GM12878 (cell line): Measurements from ENCODE around the gene PATJ. TPM values are rescaled to one million over a fixed set of nuclear protein-coding genes. Genes with fewer than 3 reads are reported as not detected.

ENCODE experiments used
- ATAC-seq: fragments of 200-7000 bp; cut with Tn5 transposase; 3 replicates; pipeline ENCODE4 v1.9.1; 2020; ENCODE audit warnings: mild to moderate bottlenecking, moderate library complexity
- BruUV-seq: library from RNA; stranded (reverse); fragments of 400-500 nt; replicated peaks from 2 replicates; lab custom pipeline; 2021; lab: Mats Ljungman, UMichigan
- CTCF ChIA-PET: fragments of 300-600 bp; sonication (Branson Sonifier 250); formaldehyde crosslinking; extraction: SDS; loops from one replicate; lab custom pipeline; 2021; ENCODE audit warnings: inconsistent platforms; lab: Yijun Ruan, JAX
- POLR2A ChIA-PET: fragments of 350-600 bp; formaldehyde crosslinking; extraction: SDS; loops from one replicate; lab custom pipeline; 2021; ENCODE audit warnings: inconsistent platforms; lab: Charles Lee
- RAD21 ChIA-PET: fragments of 300-600 bp; sonication (Branson Sonifier 250); formaldehyde crosslinking; loops from one replicate; lab custom pipeline; 2023; ENCODE audit warnings: antibody characterized with exemption; ENCODE audit not compliant: unreplicated experiment; lab: Charles Lee
- SMC1A ChIA-PET: fragments of 300-600 bp; sonication (Branson Sonifier 250); formaldehyde crosslinking; loops from one replicate; lab custom pipeline; 2023; ENCODE audit not compliant: unreplicated experiment, uncharacterized antibody; lab: Charles Lee
- DNase-seq: peaks from one replicate; pipeline ENCODE4 v3.0.0-alpha.2; 2011; ENCODE audit warnings: low read depth, low spot score
- FAIRE-seq: peaks from 3 replicates; lab custom pipeline; 2011; peaks lifted over from hg19 to GRCh38; lab: Jason Lieb, UNC
- H2AFZ ChIP-seq: 2 replicates; pipeline ENCODE4 v1.6.0; 2011; ENCODE audit warnings: low read depth, low read length, control low read depth; ENCODE audit not compliant: control insufficient read depth
- H3K27ac ChIP-seq: 2 replicates; pipeline ENCODE4 v1.5.1; 2011; ENCODE audit warnings: control low read depth; ENCODE audit not compliant: control insufficient read depth, insufficient read depth
- H3K27me3 ChIP-seq, 2 experiments: replicated peaks in 1 of 2; 2 replicates each; pipeline versions ENCODE4 v1.6.0 to v1.6.1; 2011; ENCODE audit warnings: low read length in 1 of 2; ENCODE audit not compliant: control insufficient read depth in 2 of 2, insufficient read depth in 2 of 2
- H3K36me3 ChIP-seq, 2 experiments: 2 replicates each; pipeline ENCODE4 v1.5.1; 2011; ENCODE audit warnings: low read length in 1 of 2; ENCODE audit not compliant: control insufficient read depth in 2 of 2, insufficient read depth in 2 of 2
- H3K4me1 ChIP-seq: 2 replicates; pipeline ENCODE4 v1.6.1; 2011; ENCODE audit warnings: mild to moderate bottlenecking, low read length, moderate library complexity, mixed read lengths; ENCODE audit not compliant: control insufficient read depth, insufficient read depth
- H3K4me2 ChIP-seq: 2 replicates; pipeline ENCODE4 v1.6.0; 2011; ENCODE audit warnings: control low read depth; ENCODE audit not compliant: control insufficient read depth, insufficient read depth
- H3K4me3 ChIP-seq: fragments of 200-600 bp; sonication (generic); 2 replicates; pipeline ENCODE4 v1.5.1; 2016
- H3K79me2 ChIP-seq: 2 replicates; pipeline ENCODE4 v1.6.0; 2011; ENCODE audit warnings: low read length; ENCODE audit not compliant: control insufficient read depth, insufficient read depth
- H3K9ac ChIP-seq: 2 replicates; pipeline ENCODE4 v1.8.0; 2011; ENCODE audit warnings: low read length, control low read depth, mixed read lengths; ENCODE audit not compliant: control insufficient read depth, insufficient read depth
- H3K9me3 ChIP-seq: replicated peaks from 3 replicates; pipeline ENCODE4 v1.5.1; 2011; ENCODE audit warnings: mild to moderate bottlenecking, low read length; ENCODE audit not compliant: control insufficient read depth, insufficient read depth
- H4K20me1 ChIP-seq: 2 replicates; pipeline ENCODE4 v1.6.0; 2011; ENCODE audit not compliant: control insufficient read depth, insufficient read depth
- BACH1 ChIP-seq: fragments of 450-650 bp; IDR thresholded peaks from 2 replicates; pipeline ENCODE4 v1.6.1; 2017; ENCODE audit warnings: mild to moderate bottlenecking, borderline replicate concordance
- CHD4 ChIP-seq: fragments of 200-600 bp; sonication (generic); IDR thresholded peaks from 2 replicates; pipeline ENCODE4 v1.6.1; 2016; ENCODE audit warnings: mild to moderate bottlenecking
- DPF2 ChIP-seq: fragments of 450-650 bp; IDR thresholded peaks from 2 replicates; pipeline ENCODE4 v1.6.1; 2017; ENCODE audit warnings: mild to moderate bottlenecking
- ESRRA ChIP-seq: IDR thresholded peaks from 2 replicates; pipeline ENCODE4 v1.6.1; 2012; ENCODE audit warnings: mild to moderate bottlenecking, low read length, improper control_type of control experiment
- GATAD2B ChIP-seq: fragments of 450-650 bp; conservative IDR thresholded peaks from 2 replicates; pipeline ENCODE4 v1.6.1; 2017; ENCODE audit warnings: low read depth, mild to moderate bottlenecking, moderate library complexity
- NFYB ChIP-seq: IDR thresholded peaks from 2 replicates; pipeline ENCODE4 v1.6.1; 2011; ENCODE audit warnings: low read depth, mild to moderate bottlenecking, low read length, improper control_type of control experiment, moderate library complexity; ENCODE audit not compliant: insufficient read depth
- PAX5 ChIP-seq: IDR thresholded peaks from 2 replicates; pipeline ENCODE4 v1.6.1; 2011; ENCODE audit warnings: low read depth, low read length, borderline replicate concordance
- POLR2AphosphoS5 ChIP-seq: IDR thresholded peaks from 2 replicates; pipeline ENCODE4 v1.6.1; 2011; ENCODE audit warnings: mild to moderate bottlenecking, low read length, inconsistent platforms
- RCOR1 ChIP-seq: conservative IDR thresholded peaks from 2 replicates; pipeline ENCODE4 v1.6.1; 2012; ENCODE audit warnings: low read depth, low read length, improper control_type of control experiment
- WGBS: methylation state at CpG from one replicate; pipeline ENCODE4 v1.1.6; 2016; ENCODE audit warnings: low lambda C conversion rate; ENCODE audit not compliant: insufficient replicate concordance, insufficient coverage; ENCODE audit errors: missing lambda C conversion rate; 5-methylcytosine and 5-hydroxymethylcytosine counted together
- in situ Hi-C: fragments of 300-500 bp; cut with MboI; formaldehyde crosslinking; loops from 9 replicates; pipeline ENCODE4 v1.14.3; 2018; ENCODE audit warnings: mixed read lengths
- intact Hi-C: fragments of 100-400 bp; cut with micrococcal nuclease; formaldehyde crosslinking; loops from one replicate; pipeline ENCODE4 v1.14.2; 2022; ENCODE audit not compliant: unreplicated experiment
- polyA plus RNA-seq, 11 experiments: library from polyadenylated mRNA; depleted of rRNA in 4 of 11; unstranded in 6 of 11; stranded (reverse) in 5 of 11; fragments of >200 nt; fragmentation: Nextera tagmentation in 4 of 11; fragmentation: Illumina TruSeq in 1 of 11; extraction: Ambion mirVana in 4 of 11; extraction: Trizol in 1 of 11; gene quantifications; 1 replicate in 1 of 11; 2 replicates in 10 of 11; pipeline versions ENCODE4 v1.2.1 to v1.2.3, GENCODE V29; 2011 to 2016; ENCODE audit warnings: inconsistent platforms in 2 of 11, missing spikeins in 2 of 11, low read depth in 1 of 11
- total RNA-seq, 4 experiments: library from RNA; depleted of rRNA in 3 of 4; stranded (reverse); fragments of >200 nt in 3 of 4; fragmentation: Illumina TruSeq in 1 of 4; extraction: Trizol in 1 of 4; gene quantifications; 2 replicates each; pipeline versions ENCODE4 v1.2.1 to v1.2.3, GENCODE V29; 2013 to 2021
- TF ChIP-seq, protein P1 (sequence below): fragments of 450-650 bp; IDR thresholded peaks from 2 replicates; pipeline ENCODE4 v1.6.1; 2017; ENCODE audit warnings: borderline replicate concordance
- TF ChIP-seq, protein P2 (sequence below): fragments of 450-650 bp; conservative IDR thresholded peaks from 2 replicates; pipeline ENCODE4 v1.6.1; 2017; ENCODE audit warnings: mild to moderate bottlenecking, moderate library complexity
- TF ChIP-seq, protein P3 (sequence below): IDR thresholded peaks from 2 replicates; pipeline ENCODE4 v1.6.1; 2011; ENCODE audit warnings: borderline replicate concordance, low read depth, mild to moderate bottlenecking, moderate library complexity, low read length; ENCODE audit not compliant: insufficient read depth, poor library complexity, severe bottlenecking

PATJ gene
- total and polyA plus RNA-seq, 10 of the 15 experiments (the other 5 are each of a cell fraction or from before 2014, with no cell fraction given) = 2.8 to 13.9 (median 6.9) TPM

DNA sequence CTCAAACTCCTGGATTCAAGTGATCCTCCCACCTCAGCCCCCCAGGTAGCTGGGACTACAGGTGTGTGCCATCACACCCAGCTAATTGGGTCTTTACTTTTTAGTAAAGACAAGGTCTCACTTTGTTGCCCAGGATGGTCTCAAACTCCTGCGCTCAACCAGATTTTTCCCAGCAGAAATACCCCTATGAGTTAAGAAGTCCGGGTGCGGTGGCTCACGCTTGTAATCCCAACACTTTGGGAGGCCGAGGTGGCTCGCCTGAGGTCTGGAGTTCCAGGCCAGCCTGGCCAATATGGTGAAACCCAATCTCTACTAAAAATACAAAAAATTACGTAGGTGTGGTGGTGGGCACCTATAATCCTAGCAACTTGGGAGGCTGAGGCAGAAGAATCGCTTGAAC, 445.8 kb downstream of the PATJ start:
- CTCF ChIA-PET = interaction anchor here (4.4 kb wide), 1 partner anchor 13 kb away, joined by 21 read pairs; no protein-coding TSS in a partner anchor
- H3K27ac ChIP-seq = no peak overlapping the region
- H3K4me3 ChIP-seq = no peak overlapping the region
- POLR2A ChIA-PET = no interaction called here
- no peaks in the 10 kb centered on the region for H3K79me2 ChIP-seq
- BruUV-seq = no TSS peak
- RAD21 ChIA-PET = no interaction called here
- no peaks in the 10 kb centered on the region for H3K36me3 ChIP-seq
- 84% methylated on average over 8 of the region's 8 CpGs for WGBS
- H3K9me3 ChIP-seq = no peaks in the 10 kb centered on the region
- H3K9ac ChIP-seq = no peak overlapping the region
- in situ Hi-C loops (no loop called here), intact Hi-C loops (no loop called here)
- no peaks in the 10 kb centered on the region for H3K27me3 ChIP-seq
- H2AFZ ChIP-seq = no peak overlapping the region
- ATAC-seq (no peak), FAIRE-seq (no peak), DNase-seq (no peak)
- H3K4me2 ChIP-seq = no peak overlapping the region
- no peaks in the 10 kb centered on the region for H3K4me1 ChIP-seq
- H4K20me1 ChIP-seq = no peaks in the 10 kb centered on the region
- TF ChIP-seq DPF2 (no peak), POLR2AphosphoS5 (no peak), NFYB (no peak), ESRRA (no peak)
- SMC1A ChIA-PET = interaction anchor here (0.6 kb wide), 1 partner anchor 111 kb away, joined by 3 read pairs; no protein-coding TSS in a partner anchor

DNA sequence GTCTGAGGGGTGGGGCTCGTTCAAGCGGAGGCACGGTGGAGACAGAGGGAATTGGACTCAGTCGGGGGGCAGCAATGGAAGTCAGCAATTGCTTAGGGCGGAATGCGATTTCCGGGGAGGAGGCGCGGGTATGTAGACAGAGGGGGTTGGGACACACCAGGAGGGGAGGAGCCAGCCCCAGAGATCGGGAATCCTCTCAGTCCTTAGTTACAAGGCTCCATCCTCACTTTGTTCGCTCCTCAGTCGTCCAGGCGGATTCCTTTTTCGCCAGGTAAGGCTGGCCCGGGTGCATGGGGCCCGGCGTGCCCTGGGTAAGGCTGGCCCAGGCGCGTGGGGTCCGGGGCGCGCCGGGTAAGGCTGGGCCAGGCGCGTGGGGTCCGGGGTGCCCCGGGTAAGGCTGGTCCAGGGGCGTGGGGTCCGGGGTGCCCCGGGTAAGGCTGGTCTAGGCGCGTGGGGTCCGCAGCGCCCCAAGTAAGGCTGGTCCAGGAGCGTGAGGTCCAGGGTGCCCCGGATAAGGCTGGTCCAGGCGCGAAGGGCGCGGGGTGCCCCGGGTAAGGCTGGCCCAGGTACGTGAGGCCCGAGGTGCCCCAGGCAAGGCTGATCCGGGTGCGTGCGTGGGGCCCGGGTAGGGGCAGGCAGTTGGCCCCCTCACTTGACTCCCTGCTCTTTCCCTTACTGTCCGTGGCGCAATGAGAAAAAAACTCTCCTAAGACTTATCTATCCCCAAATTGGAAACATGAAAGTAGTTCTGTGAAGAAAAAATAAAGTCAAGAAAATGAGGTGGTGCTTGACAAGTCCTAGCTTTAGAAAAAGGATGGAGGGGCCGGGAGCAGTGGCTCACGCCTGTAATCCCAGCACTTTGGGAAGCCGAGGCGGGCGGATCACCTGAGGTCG, 452.6 kb downstream of the PATJ start, which contains the start of gene L1TD1:
L1TD1 (plus strand) TSS at position 199 of the 894 bp plus-strand sequence. CDS start 11,780 bp downstream, outside the sequence.
- Histone ChIP-seq H3K4me1 (no peaks in the 10 kb centered on the region), H3K27ac (no peak within 1 kb of the TSS), H3K79me2 (no peaks in the 10 kb centered on the region), H3K36me3 (no peaks in the 10 kb centered on the region), H3K9me3 (no peaks in the 10 kb centered on the region; the same call in 2 of the 3 replicates), H3K4me3 (no peak within 1 kb of the TSS), H3K4me2 (no peak within 1 kb of the TSS), H2AFZ (no peak within 1 kb of the TSS), H4K20me1 (no peaks in the 10 kb centered on the region), H3K27me3 (no peaks in the 10 kb centered on the region; a peak in 1 of 4 replicates), H3K9ac (no peak within 1 kb of the TSS)
- in situ Hi-C loops (no loop called here), intact Hi-C loops (no loop called here)
- no TSS peak for BruUV-seq
- POLR2A ChIA-PET = no interaction called here
- RAD21 ChIA-PET = no interaction called here
- SMC1A ChIA-PET = no interaction called here
- WGBS = 42% methylated on average over 37 of the region's 55 CpGs
- ATAC-seq (no peak), DNase-seq (no peak), FAIRE-seq (no peak)
- CTCF ChIA-PET = no interaction called here
- TF ChIP-seq, protein P1, sequence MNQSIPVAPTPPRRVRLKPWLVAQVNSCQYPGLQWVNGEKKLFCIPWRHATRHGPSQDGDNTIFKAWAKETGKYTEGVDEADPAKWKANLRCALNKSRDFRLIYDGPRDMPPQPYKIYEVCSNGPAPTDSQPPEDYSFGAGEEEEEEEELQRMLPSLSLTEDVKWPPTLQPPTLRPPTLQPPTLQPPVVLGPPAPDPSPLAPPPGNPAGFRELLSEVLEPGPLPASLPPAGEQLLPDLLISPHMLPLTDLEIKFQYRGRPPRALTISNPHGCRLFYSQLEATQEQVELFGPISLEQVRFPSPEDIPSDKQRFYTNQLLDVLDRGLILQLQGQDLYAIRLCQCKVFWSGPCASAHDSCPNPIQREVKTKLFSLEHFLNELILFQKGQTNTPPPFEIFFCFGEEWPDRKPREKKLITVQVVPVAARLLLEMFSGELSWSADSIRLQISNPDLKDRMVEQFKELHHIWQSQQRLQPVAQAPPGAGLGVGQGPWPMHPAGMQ = no peak
- TF ChIP-seq PAX5 (no peak), CHD4 (no peak), RCOR1 (no peak), GATAD2B (no peak), BACH1 (no peak)
- TF ChIP-seq, protein P2, sequence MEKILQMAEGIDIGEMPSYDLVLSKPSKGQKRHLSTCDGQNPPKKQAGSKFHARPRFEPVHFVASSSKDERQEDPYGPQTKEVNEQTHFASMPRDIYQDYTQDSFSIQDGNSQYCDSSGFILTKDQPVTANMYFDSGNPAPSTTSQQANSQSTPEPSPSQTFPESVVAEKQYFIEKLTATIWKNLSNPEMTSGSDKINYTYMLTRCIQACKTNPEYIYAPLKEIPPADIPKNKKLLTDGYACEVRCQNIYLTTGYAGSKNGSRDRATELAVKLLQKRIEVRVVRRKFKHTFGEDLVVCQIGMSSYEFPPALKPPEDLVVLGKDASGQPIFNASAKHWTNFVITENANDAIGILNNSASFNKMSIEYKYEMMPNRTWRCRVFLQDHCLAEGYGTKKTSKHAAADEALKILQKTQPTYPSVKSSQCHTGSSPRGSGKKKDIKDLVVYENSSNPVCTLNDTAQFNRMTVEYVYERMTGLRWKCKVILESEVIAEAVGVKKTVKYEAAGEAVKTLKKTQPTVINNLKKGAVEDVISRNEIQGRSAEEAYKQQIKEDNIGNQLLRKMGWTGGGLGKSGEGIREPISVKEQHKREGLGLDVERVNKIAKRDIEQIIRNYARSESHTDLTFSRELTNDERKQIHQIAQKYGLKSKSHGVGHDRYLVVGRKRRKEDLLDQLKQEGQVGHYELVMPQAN = no peak
- TF ChIP-seq, protein P3, sequence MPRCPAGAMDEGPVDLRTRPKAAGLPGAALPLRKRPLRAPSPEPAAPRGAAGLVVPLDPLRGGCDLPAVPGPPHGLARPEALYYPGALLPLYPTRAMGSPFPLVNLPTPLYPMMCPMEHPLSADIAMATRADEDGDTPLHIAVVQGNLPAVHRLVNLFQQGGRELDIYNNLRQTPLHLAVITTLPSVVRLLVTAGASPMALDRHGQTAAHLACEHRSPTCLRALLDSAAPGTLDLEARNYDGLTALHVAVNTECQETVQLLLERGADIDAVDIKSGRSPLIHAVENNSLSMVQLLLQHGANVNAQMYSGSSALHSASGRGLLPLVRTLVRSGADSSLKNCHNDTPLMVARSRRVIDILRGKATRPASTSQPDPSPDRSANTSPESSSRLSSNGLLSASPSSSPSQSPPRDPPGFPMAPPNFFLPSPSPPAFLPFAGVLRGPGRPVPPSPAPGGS = no peak
